NOMO-1 (cell line): ENCODE data around the gene FBXL20.
"Not testable (repeated sequence)": the region's sequence is repeated elsewhere in the genome, so short reads cannot be mapped to it uniquely, and the experiment has no call there.

Source experiments
- DNase-seq, 2 experiments: peaks; one replicate each; lab custom pipeline; 2025; ENCODE audit not compliant: unreplicated experiment in 2 of 2; lab: John Stamatoyannopoulos, UW

FBXL20 gene

GRCh38 chr17:39385040-39385439 lies 16.4 kb downstream of the FBXL20 start:
- no peak for DNase-seq

DNA sequence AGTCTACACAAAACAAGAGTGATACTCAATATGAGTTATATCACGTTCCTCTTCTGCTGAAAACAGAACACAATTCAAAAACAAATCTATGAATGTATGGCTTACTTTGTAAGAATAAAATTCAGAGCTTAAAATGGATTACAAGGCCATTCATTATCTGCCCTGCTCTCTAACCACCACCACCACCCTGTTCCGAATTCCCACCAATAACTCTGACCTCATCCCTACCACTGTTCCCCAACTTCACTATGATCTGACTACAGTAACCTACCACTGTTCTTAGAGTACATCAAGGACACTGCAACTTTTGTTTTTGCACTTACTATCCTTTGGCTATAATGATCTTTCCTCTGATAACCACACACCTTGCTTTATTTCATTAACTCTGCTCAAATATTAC lies 21.3 kb downstream of the FBXL20 start:
- no peak for DNase-seq

DNA sequence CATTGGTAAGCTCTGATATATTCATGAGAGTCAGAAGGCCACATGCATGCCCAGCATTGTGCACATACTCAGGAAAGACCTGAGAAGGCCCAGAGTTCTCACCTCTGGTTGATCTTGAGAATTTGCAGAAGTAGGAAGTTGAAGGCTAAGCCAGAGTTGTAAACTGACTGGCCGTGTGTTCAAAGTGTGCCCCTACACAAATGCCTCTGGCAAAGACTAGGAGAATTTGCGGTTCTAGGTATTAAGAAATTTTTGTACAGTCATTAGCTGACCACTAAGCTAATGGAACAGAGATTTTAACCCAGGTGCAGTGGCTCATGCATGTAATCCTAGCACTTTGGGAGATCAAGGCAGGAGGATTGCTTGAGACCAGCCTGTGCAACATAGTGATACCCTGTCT lies 25.0 kb downstream of the FBXL20 start:
- DNase-seq, result peak; percentile 62 to 66

DNA sequence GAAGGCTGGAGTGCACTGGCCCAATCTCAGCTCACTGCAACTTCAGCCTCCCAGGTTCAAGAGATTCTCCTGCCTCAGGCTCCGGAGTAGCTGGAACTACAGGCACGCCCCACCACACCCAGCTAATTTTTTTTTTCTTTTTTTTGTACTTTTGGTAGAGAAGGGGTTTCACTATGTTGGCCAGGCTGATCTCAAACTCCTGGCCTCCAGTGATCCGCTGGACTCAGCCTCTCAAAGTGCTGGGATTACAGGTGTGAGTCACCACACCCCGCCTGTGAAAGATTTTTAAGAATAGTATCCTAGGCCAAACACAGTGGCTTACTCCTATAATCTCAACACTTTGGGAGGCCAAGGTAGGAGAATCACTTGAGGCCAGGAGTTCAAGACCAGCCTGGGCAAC lies 33.6 kb downstream of the FBXL20 start:
- not testable (repeated sequence) for DNase-seq

DNA sequence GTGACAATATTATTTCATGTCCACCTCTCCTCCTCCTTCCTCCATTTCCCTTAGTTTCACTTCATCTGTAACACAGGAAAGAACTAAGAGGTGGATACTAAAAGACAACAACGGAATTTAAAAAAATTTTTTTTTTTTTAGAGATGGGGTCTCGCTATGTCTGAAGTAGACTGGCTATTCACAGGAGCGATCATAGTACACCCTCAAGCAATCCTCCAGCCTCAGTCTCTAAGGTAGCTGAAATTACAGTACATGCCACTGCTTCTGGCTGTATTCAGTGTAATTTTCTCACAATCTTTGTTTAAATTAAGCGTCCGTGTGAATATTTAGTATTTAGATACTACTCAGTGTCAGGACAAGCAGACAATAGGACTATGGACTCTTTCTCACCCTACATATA lies 35.6 kb downstream of the FBXL20 start:
- DNase-seq, result peak in 1 of 2 experiments; percentile 24

- peak in 1 of 2 experiments; percentile 40 for DNase-seq
These were observed 36.2 kb downstream of the FBXL20 start for GRCh38 chr17:39365242-39365641.

DNA sequence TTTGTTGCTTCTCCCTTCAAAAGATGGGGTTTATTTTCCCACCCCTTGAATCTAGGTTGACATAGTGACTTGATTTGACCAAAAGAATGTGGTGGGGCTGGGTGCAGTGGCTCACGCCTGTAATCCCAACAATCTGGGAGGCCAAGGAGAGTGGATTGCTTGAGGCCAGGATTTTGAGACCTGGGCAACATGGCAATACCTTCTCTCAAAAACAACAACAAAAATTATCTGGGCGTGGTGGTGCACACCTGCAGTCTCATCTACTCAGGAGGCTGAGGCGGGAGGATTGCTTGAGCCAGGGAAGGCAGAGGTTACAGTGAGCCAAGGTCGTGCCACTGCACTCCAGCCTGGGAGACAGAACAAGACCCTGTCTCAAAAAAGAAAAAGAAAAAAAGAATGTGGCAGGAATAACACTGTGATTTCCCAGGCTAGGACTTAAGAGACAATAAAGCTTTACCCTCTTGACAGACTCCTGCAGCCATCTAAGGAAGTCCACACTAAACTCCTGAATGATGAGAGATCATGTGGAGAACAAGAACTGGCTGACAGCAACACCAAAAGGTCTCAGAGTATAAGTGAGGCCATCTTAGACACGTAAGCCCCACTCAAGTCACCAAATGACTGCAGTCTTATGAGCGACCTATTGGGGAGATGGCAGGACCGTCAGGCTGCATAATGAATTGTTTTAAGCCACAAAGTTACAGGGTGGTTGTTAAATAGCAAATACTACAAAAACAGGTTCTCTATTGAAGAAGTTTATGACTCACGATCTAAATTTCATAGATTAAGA lies 37.0 kb downstream of the FBXL20 start:
- DNase-seq, result peak; percentile 24 to 41

GRCh38 chr17:39361064-39361463 lies 40.4 kb downstream of the FBXL20 start:
- no peak for DNase-seq

DNA sequence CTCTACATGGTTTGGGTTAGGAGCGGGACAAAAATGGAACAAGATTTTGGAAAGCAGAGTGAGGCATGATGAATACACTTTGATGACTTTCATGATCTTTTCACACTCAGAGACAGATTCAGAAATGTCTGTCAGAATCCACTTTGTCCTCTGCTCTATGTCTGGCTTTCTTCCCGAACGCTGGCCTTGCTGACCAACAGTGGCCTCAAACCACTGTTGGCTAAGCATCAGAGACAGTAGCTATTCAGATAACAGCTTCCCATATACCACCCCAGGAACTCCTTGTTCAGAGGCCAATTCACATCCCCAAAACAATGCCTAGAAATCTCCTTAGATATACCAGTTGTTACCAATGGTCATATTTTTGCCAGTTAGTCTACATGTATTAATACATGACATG lies 40.9 kb downstream of the FBXL20 start:
- DNase-seq, result no peak

GRCh38 chr17:39359994-39360393 lies 41.4 kb downstream of the FBXL20 start:
- DNase-seq, result no peak

- no peak for DNase-seq
These were observed 43.4 kb downstream of the FBXL20 start for GRCh38 chr17:39357986-39358385.

DNA sequence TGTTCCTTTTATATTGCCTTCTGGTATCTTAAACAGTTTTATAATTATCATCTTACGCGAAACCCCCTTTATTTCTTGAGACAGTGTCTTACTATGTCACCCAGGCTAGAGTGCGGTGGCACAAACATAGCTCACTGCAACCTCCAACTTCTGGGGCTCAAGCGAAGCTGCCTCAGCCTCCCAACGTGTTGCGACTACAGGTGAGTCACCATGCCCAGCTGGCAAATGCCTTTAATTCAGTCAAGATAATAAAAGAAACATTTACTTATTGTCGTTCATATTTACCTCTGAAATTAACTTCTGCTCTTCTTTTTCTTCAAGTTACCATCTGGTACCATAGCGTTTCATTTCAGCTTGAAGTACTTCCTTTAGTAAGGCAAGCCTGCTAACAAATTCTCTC lies 43.9 kb downstream of the FBXL20 start:
- DNase-seq, result no peak

- DNase-seq, result no peak
These were observed 48.4 kb downstream of the FBXL20 start for GRCh38 chr17:39352986-39353385.

- peak in 1 of 2 experiments; percentile 53 for DNase-seq
These were observed 48.9 kb downstream of the FBXL20 start for GRCh38 chr17:39352511-39352910.

GRCh38 chr17:39351508-39351907 lies 49.9 kb downstream of the FBXL20 start:
- DNase-seq, result no peak

DNA sequence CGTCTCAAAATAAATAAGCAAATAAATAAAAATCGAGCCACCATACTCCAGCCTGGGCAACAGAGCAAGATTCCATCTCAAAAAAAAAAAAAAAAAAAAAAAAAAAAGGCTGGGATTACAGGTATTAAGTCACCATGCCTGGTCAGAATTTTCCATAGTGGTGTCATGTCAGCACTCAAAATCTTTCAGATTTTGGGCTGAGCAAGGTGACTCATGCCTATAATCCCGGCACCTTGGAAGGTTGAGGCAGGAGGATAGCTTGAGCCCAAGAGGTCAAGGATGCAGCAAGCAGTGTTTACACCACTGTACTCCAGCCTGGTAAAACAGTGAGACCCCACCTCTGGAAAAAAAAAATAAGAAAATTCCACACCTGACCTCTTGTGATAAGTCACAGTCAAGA lies 52.2 kb downstream of the FBXL20 start:
- no peak for DNase-seq

GRCh38 chr17:39346863-39347262 lies 54.6 kb downstream of the FBXL20 start:
- not testable (repeated sequence) for DNase-seq

GRCh38 chr17:39341541-39341940 lies 59.9 kb downstream of the FBXL20 start:
- no peak for DNase-seq

GRCh38 chr17:39340731-39341130 lies 60.7 kb downstream of the FBXL20 start:
- no peak for DNase-seq

DNA sequence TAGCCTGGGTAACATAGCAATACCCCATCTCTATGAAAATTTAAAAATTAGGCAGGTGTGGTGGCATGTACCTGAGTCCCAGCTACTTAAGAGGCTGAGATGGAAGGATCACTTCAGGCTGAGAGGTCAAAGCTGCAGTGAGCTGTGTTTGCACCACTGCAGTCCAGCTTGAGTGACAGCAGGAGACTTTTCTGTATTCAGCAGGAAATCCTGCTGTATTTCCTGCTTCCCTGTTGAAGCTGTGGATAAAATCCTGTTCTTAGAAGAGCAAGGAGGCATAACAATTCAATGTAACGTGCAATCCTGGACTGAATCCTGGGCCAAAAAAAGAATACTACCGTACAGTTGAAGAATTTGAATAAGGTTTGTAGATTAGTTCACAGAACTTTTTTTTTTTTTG lies 62.2 kb downstream of the FBXL20 start:
- no peak for DNase-seq

DNA sequence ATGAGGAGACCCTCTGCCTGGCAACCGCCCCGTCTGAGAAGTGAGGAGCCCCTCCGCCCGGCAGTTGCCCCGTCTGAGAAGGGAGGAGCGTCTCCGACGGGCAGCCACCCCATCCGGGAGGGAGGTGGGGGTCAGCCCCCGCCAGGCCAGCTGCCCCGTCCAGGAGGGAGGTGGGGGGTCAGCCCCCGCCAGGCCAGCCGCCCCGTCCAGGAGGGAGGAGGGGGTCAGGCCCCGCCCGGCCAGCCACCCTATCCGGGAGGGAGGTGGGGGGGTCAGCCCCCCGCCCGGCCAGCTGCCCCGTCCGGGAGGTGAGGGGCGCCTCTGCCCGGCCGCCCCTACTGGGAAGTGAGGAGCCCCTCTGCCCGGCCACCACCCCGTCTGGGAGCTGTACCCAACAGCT lies 63.8 kb downstream of the FBXL20 start:
- DNase-seq, result not testable (repeated sequence)

GRCh38 chr17:39335704-39336223 lies 65.7 kb downstream of the FBXL20 start:
- DNase-seq, result peak; percentile 78 to 98
